GM19468 (cell line): ENCODE results near the gene AGBL4.

Experiments
- ATAC-seq: cut with Tn5 transposase; IDR thresholded peaks from one replicate; pipeline ENCODE4 v1.9.1; 2021; ENCODE audit warnings: mild to moderate bottlenecking, moderate library complexity, moderate number of reproducible peaks; ENCODE audit not compliant: unreplicated experiment; ENCODE audit errors: extremely low read depth

Gene AGBL4

DNA sequence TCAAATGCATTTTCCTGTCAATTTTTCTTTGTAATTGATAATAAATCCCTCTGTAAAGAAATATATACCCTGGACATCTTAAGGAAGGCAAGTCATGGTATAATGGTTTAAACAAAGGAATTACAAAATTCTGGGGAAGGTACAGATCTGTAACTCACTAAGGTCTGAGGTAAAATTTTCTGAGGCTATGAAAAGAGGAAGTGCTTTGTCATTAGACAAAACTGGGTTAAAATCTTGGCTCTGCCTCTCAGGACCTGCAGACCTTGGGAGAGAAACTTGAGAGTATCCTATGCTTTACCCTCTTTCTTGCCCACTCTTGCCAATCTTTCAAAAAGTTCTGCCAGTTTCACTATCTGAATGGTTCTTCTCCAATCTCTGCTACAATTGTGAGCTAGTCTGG lies 1220.3 kb downstream of the AGBL4 start:
- no peak for ATAC-seq

DNA sequence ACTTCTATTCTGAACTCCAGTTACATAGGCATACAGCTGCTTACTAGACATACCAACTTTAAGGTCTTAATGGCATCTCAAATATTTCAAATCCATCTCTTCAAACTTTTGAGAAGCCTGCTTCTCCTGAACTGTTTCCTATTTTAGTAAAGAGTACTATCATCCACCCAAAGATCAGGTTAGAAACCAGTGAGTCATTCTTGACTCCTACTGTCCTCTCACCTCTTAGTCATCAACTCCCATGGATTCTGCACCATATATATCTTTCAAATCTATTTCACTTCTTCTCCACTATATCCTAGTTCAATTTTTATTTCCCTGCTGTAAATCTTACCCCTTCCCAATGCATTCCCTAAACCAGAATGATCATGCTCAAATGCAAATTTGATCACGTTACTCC lies 1228.9 kb downstream of the AGBL4 start:
- ATAC-seq: no peak

- ATAC-seq: peak; percentile 31
Measured at GRCh38 chr1:48793863-48794262, 1229.9 kb downstream of the AGBL4 start.

GRCh38 chr1:48792961-48793360 lies 1230.8 kb downstream of the AGBL4 start:
- no peak for ATAC-seq

DNA sequence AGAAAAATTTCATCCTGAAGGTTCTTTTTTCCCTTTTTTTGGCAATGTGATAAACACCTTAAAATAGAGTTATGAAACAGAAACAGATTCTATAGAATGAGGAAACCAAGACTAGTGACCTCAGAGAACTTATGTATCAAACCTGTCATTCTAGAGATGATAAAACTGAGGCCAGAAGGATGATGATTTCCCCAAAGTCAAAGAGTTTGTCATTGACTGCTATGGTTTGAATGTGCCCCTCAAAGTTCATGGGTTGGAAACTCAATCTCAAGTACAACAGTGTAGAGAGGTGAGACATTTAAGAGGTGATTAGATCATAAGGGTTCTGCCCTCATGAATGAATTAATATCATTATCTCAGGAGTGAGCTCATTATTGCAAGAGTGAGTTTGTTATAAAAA lies 1233.4 kb downstream of the AGBL4 start:
- peak; percentile 32 for ATAC-seq

- ATAC-seq: no peak
Measured at GRCh38 chr1:48789903-48790302, 1233.9 kb downstream of the AGBL4 start.

DNA sequence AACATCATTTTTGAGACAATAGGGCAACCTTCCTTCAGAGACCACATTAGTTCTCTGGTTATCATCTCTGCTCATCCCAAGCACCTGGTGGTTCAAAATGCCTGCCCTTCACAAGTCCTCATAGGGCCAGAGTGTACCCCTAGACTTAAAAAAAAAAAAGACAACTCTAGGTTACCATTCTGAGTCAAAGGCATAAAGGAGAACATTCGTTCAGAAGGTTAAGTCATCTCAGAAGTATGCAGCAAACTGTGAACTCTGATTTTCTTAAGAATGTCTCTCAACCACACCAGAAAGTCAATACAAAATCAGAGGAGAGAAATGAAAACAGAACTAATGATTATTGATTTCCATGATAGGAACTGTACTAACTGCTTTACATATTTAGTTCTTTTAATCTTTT lies 1237.9 kb downstream of the AGBL4 start:
- ATAC-seq: no peak

- ATAC-seq: no peak
Measured at GRCh38 chr1:48784301-48784700, 1239.5 kb downstream of the AGBL4 start.

DNA sequence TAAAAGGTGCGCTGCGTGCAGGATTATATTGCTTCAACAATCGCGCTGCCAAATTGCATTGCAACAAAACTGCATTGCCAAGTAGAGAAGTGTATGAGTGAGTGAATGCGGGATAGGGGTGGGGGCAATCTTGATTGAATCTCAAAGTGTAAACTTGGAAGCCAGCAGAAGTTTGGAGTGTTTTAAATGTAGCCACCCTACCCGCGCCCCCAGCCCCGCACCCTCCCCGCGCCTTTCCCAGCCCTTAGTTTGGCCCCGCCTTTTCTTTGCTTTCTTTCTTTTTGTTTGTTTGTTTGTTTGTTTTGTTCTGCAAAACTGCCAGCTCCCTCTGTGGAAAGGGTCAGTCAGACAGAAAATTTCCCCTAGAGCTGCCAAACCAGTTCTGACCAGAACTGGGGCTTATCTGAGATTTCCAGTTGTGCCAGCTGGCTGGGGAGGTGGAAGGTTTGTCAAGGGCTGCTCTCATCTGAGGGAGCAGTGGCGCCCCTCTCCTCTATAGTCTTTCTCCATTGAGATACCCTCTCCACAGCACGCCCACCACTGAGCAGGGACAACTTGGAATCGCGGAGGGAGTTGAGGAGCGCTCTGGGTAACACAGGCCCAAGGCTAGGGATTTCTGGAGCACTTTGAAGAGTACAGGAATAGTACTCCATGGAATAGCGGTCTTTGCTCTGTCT lies 1246.4 kb downstream of the AGBL4 start:
- ATAC-seq: no peak

GRCh38 chr1:48776393-48777218 lies 1247.1 kb downstream of the AGBL4 start, which contains the start of gene BEND5:
Gene BEND5 (minus strand): TSS chr1:48776891. CDS start chr1:48776831, 60 bp downstream.
- no peak for ATAC-seq

DNA sequence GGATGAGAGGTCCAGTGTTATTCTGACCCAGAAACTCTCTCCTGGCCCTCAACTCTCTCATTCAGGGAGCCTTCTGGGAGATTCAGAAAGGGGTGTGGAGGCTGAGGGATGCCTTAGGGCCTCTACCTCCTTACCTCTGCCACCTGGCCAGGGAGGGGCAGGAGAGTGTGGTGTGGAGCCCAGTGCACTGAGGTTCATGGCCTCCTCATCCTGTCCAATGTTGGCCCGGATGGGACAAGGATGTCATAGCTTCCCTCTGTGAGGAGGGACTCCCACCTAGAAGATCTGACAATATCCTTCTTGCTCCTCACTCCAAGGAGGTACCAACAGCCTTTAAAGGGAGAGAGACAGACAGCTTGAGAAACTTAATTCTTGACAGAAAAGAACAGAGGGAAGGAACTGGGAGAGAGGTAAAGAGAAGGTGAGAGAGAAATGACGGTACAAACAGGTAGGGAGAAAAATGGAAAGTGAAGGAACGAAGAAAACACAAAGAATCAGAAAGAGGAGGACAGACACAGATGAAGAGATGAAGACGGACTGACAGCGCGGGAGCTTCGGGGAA lies 1247.8 kb downstream of the AGBL4 start:
- no peak for ATAC-seq

DNA sequence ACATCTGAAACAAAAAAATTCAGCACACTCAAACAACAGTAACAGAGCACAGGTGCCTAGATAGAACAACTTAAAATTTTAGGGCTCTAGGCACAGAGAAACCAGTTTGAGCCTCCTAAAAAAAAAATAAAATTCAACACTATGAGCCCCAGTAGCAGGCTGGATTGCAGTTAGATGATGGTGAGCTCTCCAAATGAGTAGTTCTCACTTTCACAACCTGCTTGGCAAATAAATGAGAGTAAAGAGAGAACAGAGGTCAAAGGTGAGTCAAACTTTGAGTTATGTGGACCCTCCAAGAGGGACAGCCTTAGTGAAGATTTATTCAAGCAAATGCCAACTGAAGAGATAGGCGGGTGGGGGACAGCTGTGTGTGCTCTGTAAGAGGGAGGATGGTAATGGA lies 1250.6 kb downstream of the AGBL4 start:
- ATAC-seq: no peak

DNA sequence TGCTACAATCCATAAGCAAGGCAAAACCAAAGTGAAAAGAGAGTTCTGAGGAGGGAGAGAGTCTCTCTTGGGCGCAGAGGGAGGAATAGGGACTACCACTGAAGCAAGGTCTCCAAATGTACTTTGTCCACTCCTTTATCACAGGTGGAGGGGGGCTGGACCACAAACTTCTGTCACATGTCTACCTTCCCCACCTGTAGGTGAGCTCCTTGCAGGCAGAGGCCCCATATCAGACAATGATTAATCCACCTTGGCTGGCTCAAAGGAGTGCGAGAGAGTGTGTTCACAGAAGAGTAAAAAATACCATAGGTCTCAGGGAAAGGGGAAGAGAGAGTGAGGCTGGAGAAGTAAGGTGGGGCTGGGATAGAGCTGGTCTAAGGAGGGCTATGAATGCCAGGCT lies 1251.5 kb downstream of the AGBL4 start:
- no peak for ATAC-seq

- ATAC-seq: no peak
Measured at GRCh38 chr1:48771561-48771960, 1252.2 kb downstream of the AGBL4 start.

DNA sequence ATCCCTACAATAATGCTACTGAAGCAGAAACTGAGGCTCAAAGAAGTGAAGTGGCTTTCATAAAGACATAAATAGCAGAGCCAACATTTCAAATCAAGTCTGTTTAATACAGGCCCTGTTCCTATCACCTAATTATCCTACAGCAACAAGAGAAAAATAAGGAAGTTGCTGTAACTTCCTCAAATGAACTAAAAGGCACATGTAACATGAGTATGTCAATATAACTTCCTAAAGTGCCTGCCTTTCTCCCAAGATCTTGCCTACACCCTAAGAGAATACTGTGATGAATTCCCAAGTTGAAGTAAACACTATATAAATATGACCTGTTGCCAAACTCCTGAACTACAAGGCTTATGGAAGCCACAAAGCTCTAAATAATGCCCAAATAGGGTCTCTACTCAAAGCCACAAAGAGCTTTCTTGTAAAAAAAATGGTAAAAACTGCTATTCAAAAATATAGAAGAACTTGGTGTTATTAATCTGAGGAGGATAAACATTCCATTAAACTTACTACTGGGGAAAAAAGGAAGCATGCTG lies 1255.7 kb downstream of the AGBL4 start:
- no peak for ATAC-seq

- no peak for ATAC-seq
Measured at GRCh38 chr1:48765335-48765734, 1258.4 kb downstream of the AGBL4 start.

DNA sequence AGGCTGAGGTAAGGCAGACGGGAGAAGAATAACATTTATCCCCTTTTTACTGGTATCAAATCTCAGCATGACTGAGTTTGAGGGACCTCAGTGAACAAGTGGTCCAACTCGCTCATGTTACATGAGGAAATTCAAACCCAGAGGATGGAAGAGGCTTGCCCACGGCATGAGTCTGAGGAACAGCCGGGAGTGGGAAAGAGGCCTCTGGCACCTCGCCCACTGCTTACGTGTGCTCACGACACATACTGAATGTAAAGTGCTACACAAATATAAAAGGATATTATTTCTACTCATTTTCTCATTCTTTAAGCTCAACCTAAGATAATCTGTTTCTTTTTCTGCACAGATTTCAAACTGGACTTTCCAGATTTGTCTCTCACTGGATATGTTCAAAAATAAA lies 1261.8 kb downstream of the AGBL4 start:
- ATAC-seq: no peak

DNA sequence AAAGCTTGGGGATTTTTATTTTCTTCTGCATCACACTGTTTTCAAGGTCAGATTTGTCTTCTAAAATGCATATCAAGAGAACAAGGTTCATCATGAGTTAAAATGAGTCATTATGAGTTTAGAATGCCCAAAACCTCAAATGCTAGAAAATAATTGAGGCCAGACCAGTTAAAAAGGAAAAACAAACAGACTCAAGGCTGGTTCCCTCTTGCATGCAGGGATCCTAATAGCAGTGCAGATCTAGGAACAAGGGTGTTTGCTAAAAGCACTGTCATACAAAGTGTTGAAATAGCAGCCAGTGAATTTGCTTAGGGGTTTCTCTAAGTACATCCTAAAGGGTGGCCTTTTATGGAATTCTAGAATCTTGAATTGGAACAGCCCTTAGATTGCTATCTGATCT lies 1262.3 kb downstream of the AGBL4 start:
- no peak for ATAC-seq

DNA sequence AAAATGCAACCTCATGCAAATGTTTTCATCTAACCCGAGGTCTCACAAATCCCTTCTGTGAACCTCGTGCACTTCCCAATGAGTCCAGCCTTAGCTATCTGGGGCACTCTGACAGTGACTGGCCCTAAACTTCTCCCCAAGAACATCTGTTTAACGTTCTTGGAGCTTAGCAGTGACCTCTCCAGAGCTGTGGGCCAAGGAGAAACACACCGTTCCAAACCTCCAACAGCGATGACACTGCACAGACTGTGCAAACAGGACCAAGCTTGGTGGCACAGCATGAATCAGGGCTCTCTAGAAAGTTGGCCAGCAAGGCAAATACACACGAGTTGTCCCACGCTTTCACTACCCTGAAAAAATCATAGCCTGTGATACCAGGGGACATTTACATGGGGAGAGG lies 1262.9 kb downstream of the AGBL4 start:
- no peak for ATAC-seq

DNA sequence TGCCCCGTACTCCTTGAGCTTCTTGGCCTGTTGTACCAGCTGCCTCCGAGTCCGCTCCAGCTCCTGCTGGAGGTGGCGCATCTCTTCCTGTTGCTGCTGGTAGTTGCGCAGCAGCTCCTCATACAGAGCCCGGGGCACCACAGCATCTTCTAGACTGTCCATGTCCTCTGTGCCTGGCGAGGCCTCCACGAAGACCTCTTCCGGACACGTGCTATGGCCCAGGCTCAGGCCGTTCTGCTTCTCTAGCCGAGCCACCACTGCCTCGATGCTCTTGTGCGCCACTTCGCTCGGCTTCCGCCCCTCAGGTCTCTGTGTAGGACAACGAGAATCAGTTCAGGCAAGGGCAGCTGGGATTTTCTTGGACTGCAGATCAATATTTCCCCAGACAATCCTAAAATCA lies 1264.8 kb downstream of the AGBL4 start:
- no peak for ATAC-seq

DNA sequence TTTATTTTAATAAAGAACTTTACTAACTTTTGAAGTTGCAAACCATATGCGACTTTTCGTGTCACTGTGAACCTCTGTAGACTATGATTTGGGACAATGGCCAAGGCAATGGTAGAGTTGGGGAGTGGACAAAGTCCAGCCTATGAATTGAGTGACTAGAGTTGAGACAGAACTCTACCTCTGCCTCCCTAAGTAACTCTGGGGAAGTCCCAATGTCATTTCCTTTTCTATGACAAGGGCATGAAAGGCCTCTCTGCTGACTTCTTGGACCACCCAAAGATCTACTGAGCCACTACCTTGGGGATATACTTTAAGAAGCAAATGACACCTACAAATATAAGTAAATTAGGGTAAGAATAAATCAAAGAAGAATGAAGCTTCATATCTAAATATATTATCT lies 1266.4 kb downstream of the AGBL4 start:
- ATAC-seq: no peak
